NT2/D1 (cell line): Measurements from ENCODE around the gene BTNL3.

ENCODE experiments used
- DNase-seq: peaks from one replicate; pipeline ENCODE4 v3.0.0-alpha.2; 2011; ENCODE audit warnings: low read depth, low spot score
- H3K27me3 ChIP-seq: 2 replicates; pipeline ENCODE4 v1.6.0; 2011; ENCODE audit warnings: mild to moderate bottlenecking; ENCODE audit not compliant: insufficient read length, insufficient read depth
- H3K36me3 ChIP-seq: 2 replicates; pipeline ENCODE4 v1.6.1; 2011; ENCODE audit warnings: mild to moderate bottlenecking, low read length, mixed read lengths; ENCODE audit not compliant: insufficient read depth, insufficient read length
- H3K4me1 ChIP-seq: 2 replicates; pipeline ENCODE4 v1.5.1; 2011; ENCODE audit not compliant: insufficient read depth, insufficient read length
- H3K4me3 ChIP-seq: 2 replicates; pipeline ENCODE4 v1.5.1; 2011; ENCODE audit warnings: low read depth; ENCODE audit not compliant: insufficient read length
- H3K9ac ChIP-seq: 2 replicates; pipeline ENCODE4 v1.6.0; 2011; ENCODE audit warnings: low read depth; ENCODE audit not compliant: insufficient read length
- H3K9me3 ChIP-seq: 2 replicates; pipeline ENCODE4 v1.5.1; 2011; ENCODE audit warnings: mild to moderate bottlenecking, low read length; ENCODE audit not compliant: insufficient read depth
- SUZ12 ChIP-seq: IDR thresholded peaks from 2 replicates; pipeline ENCODE4 v1.6.1; 2011; ENCODE audit not compliant: insufficient read length, insufficient read depth; ENCODE audit errors: extremely low read depth
- YY1 ChIP-seq: IDR thresholded peaks from 2 replicates; pipeline ENCODE4 v1.6.1; 2011; ENCODE audit not compliant: insufficient read length, insufficient read depth
- ZNF274 ChIP-seq: IDR thresholded peaks from 2 replicates; pipeline ENCODE4 v1.6.1; 2011; ENCODE audit warnings: mild to moderate bottlenecking, low read depth, low read length

The BTNL3 gene

DNA sequence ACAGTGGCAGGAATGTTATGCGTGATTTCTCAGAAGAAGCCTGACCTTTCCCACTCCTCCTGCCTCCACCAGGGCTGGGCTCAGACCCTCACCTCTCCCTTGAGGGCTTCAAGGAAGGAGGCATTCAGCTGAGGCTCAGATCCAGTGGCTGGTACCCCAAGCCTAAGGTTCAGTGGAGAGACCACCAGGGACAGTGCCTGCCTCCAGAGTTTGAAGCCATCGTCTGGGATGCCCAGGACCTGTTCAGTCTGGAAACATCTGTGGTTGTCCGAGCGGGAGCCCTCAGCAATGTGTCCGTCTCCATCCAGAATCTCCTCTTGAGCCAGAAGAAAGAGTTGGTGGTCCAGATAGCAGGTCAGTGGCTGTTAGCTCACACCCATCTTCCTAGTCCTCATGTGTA is 61.4 kb downstream of the BTNL3 start:
- no peak for DNase-seq
- Histone ChIP-seq H3K9ac (no peak overlapping the region), H3K9me3 (no peaks in the 10 kb centered on the region), H3K27me3 (peaks cover 85% of the 10 kb centered on the region), H3K4me1 (peaks cover 2% of the 10 kb centered on the region), H3K36me3 (no peaks in the 10 kb centered on the region), H3K4me3 (no peak overlapping the region)
- TF ChIP-seq YY1: no peak
- no peak for TF ChIP-seq SUZ12
- TF ChIP-seq ZNF274: no peak

DNA sequence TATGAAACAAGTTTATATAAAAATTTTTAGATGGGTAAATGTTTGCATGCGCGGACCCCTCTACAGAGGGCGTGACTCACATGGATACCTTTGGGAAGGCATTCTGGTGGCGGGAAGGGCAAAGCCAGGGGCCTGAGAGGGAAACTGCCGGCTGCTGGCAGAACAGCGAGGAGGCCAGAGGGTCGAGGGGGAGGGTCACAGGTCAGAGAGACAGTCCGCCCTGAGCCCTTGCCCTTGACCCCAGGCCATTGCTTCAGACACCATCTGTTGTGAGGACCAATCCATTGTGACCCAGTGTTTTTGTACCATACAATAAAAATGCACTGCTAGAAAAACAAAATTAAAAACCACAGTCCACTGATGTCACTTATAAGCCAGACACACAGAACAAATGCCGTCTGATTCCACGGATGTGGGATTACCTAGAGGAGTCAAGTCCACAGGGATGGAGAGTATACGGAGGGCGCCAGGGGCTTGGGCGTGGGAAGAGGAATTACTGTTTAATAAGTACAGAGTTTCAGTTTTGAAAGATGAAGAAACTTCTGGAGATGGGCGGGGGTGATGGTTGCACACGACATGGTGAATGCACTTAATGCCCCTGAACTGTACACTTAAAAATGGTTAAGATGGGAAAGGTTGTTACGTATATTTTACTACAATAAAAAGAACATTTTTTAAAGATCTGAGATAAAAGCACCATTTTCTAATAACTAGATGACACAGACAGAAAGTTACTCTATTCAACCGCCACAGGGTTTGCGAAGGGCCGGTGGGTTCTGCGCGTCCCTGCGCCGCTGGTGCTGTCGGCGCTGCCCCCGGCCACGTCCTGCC is 63.4 kb downstream of the BTNL3 start:
- peaks cover 87% of the 10 kb centered on the region for H3K27me3 ChIP-seq

DNA sequence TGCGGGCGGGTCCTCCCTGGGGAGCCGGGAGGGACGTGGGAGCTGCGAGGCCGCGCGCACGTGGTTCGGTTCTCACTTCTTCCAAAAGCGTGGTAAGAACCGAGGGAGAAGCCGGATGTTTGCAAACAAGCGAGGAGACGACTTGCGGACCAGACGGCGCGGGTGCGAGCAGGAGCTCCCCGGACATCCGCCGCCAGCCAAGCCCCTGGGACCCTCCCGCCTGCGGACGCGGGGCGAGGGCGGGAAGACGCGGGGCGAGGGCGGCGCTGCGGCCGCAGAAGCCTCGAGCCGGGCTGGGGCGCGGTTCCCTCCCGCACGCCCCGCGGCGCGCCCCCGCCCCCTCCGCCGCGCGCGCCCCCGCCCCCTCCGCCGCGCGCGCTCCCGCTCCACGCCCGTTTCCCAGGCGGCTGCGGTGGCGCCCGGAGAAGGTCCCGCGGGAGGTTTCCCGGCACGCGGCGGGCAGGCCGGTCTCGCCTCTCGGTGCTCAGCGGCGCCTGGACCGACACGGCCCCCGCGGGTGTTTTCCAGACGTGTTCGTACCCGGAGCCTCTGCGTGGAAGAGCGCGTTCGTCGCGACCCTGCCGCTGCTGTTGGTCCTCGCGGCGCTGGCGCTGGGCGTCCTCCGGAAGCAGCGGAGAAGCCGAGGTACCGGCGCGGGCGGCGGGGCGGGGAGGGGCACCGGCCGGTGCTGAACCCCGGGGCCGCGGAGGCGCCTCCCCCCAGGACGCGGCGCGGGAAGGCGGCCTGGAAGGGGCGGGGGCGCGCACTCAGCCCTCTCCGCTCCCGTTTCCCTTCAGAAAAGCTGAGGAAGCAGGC is 64.2 kb downstream of the BTNL3 start:
- peak overlapping the region; percentile 44 for H3K4me3 ChIP-seq
- no peak for TF ChIP-seq YY1
- no peak for TF ChIP-seq ZNF274
- no peak for TF ChIP-seq SUZ12
- peaks cover 87% of the 10 kb centered on the region for H3K27me3 ChIP-seq
- no peak for DNase-seq
- H3K4me1 ChIP-seq: peaks cover 2% of the 10 kb centered on the region
- no peaks in the 10 kb centered on the region for H3K9me3 ChIP-seq
- no peaks in the 10 kb centered on the region for H3K36me3 ChIP-seq
- H3K9ac ChIP-seq: peak overlapping the region; percentile 72

More for the DNA sequence above, 63.4 kb downstream of the BTNL3 start:
- peak overlapping the region; percentile 42 for H3K9ac ChIP-seq
- no peaks in the 10 kb centered on the region for H3K36me3 ChIP-seq
- peak overlapping the region; percentile 42 for H3K4me3 ChIP-seq
- peaks cover 2% of the 10 kb centered on the region for H3K4me1 ChIP-seq
- no peak for DNase-seq
- no peak for TF ChIP-seq ZNF274
- no peak for TF ChIP-seq YY1
- TF ChIP-seq SUZ12: no peak
- no peaks in the 10 kb centered on the region for H3K9me3 ChIP-seq

DNA sequence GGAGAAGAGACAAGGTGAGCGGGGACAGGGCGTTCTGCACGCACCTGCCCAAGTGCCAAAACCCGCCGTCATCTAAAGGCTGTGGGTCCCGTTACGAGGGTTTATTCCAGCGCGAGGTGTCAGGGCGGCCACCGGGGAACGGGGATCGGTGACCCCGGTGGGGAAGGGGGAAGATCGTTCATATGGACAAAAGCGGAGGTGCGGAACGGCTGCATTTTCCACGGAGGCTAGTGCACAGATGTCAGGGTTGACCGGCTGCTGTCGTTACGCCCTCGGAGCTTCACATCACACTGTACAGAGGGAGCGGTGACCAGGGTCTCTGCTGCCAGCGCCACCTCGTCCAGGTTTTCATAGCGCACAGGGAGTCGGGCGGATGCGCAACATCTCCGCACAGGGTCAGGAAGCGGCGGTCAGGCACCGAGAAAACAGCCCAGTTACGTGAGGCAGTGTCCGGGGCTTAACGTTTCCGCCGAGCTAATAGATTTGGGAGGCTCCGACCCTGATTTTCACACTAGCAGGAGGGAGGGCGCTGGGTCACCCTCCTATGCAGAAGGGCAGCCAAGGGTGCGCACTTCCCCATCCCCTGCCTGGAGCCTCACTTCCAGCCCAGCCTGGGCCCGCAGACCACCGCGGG is 65.0 kb downstream of the BTNL3 start:
- TF ChIP-seq SUZ12: no peak
- DNase-seq: no peak
- Histone ChIP-seq H3K9ac (peak overlapping the region; percentile 72), H3K4me1 (peaks cover 2% of the 10 kb centered on the region), H3K4me3 (peak overlapping the region; percentile 44), H3K27me3 (peaks cover 88% of the 10 kb centered on the region), H3K9me3 (no peaks in the 10 kb centered on the region), H3K36me3 (no peaks in the 10 kb centered on the region)

DNA sequence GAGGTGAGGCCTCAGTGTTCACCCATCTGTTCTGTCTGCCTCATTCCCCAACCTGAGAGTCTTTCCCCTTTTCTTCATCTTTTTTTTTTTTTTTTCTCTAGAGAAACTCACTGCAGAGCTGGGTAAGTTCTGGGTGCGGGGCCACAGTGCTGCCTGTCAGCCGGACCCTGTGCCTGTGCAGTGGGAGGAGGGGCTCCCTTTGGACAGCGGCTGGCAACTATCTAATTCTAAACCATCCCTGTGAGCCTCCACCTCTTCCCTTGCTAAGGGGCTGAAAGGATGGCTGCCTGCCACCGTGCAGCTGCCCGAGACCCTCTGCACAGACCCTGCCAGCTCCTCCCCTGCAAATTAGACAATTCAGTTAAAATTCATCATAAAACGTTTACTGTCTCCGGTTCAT is 65.5 kb downstream of the BTNL3 start:
- Histone ChIP-seq H3K36me3 (no peaks in the 10 kb centered on the region), H3K27me3 (peaks cover 92% of the 10 kb centered on the region), H3K4me3 (peak overlapping the region; percentile 44), H3K9ac (peak overlapping the region; percentile 26), H3K4me1 (peaks cover 2% of the 10 kb centered on the region), H3K9me3 (no peaks in the 10 kb centered on the region)
- TF ChIP-seq SUZ12 (no peak), ZNF274 (no peak), YY1 (no peak)
- no peak for DNase-seq

- Histone ChIP-seq H3K9ac (no peak overlapping the region), H3K9me3 (no peaks in the 10 kb centered on the region), H3K36me3 (no peaks in the 10 kb centered on the region), H3K4me3 (no peak overlapping the region), H3K4me1 (peaks cover 2% of the 10 kb centered on the region), H3K27me3 (peaks cover 92% of the 10 kb centered on the region)
- no peak for TF ChIP-seq YY1
- TF ChIP-seq ZNF274: no peak
- no peak for DNase-seq
Observed at GRCh38 chr5:181054871-181055459, 66.3 kb downstream of the BTNL3 start.
